Kidney epithelial cell (primary cell): ENCODE results near the gene ZKSCAN2. TPM values are rescaled to one million over a fixed set of nuclear protein-coding genes. Genes with fewer than 3 reads are reported as not detected.

Source experiments
- DNase-seq: peaks from one replicate; pipeline ENCODE4 v3.0.0-alpha.2; 2010; ENCODE audit warnings: low read depth
- H3K27me3 ChIP-seq: 2 replicates; pipeline ENCODE4 v1.6.0; 2011; ENCODE audit warnings: low read length; ENCODE audit not compliant: control insufficient read depth, insufficient read depth
- H3K36me3 ChIP-seq: 2 replicates; pipeline ENCODE4 v1.5.1; 2011; ENCODE audit warnings: low read length; ENCODE audit not compliant: control insufficient read depth, insufficient read depth
- H3K4me3 ChIP-seq: 2 replicates; pipeline ENCODE4 v1.5.1; 2011; ENCODE audit warnings: low read depth, mild to moderate bottlenecking, control low read depth, low read length
- total RNA-seq: library from RNA; depleted of rRNA; stranded (reverse); fragments of >200 nt; gene quantifications from 2 replicates; pipeline ENCODE4 v1.2.3, GENCODE V29; 2015
- TF ChIP-seq, protein P1 (sequence below): IDR thresholded peaks from 2 replicates; pipeline ENCODE4 v1.5.1; 2011; ENCODE audit warnings: mild to moderate bottlenecking, moderate library complexity, low read length, control low read depth, inconsistent platforms; ENCODE audit not compliant: insufficient read depth, poor library complexity, severe bottlenecking

ZKSCAN2 gene
- total RNA-seq, 1 donor from 2014 or later, result 9.0 TPM

DNA sequence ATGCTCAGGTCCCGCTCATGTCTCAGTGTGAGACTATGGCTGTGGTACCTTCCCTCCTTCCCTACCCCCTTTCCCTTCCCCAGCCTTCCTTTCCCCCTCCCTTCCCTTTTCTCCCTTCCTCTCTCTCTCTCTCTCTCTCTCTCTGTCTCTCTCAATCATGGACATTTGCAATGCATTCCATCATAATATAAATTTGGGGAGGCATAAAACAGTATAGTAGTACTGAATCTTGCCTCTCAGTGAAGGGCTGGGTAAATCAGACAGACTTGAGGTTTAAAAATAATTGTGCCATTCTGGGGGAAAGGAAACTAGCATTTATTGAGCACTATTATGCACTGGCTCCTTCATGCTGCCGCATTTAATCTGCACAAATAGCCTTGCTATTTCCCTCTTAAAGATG is 4.3 kb downstream of the ZKSCAN2 start:
- TF ChIP-seq, protein P1, sequence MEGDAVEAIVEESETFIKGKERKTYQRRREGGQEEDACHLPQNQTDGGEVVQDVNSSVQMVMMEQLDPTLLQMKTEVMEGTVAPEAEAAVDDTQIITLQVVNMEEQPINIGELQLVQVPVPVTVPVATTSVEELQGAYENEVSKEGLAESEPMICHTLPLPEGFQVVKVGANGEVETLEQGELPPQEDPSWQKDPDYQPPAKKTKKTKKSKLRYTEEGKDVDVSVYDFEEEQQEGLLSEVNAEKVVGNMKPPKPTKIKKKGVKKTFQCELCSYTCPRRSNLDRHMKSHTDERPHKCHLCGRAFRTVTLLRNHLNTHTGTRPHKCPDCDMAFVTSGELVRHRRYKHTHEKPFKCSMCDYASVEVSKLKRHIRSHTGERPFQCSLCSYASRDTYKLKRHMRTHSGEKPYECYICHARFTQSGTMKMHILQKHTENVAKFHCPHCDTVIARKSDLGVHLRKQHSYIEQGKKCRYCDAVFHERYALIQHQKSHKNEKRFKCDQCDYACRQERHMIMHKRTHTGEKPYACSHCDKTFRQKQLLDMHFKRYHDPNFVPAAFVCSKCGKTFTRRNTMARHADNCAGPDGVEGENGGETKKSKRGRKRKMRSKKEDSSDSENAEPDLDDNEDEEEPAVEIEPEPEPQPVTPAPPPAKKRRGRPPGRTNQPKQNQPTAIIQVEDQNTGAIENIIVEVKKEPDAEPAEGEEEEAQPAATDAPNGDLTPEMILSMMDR, result no peak
- no peak for DNase-seq
- no peak overlapping the region for H3K4me3 ChIP-seq
- peaks cover 1% of the 10 kb centered on the region for H3K36me3 ChIP-seq
- H3K27me3 ChIP-seq, result no peaks in the 10 kb centered on the region

DNA sequence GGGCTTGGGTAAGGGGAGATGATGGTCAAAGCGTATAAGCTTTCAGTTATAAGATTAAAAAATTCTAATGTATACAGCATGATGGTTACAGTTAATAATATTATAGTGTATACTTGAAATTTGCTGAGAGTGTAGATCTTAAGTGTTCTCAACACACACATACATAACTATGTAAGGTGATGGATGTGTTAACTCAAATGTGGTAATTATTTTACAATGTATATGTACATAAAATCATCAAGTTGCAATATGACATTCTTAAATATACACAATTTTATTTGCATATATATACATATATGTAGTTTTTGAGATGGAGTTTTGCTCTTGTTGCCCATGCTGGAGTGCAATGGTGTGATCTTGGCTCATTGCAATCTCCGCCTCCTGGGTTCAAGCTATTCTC is 7.2 kb downstream of the ZKSCAN2 start:
- H3K4me3 ChIP-seq, result no peak overlapping the region
- H3K27me3 ChIP-seq, result no peaks in the 10 kb centered on the region
- no peak for DNase-seq
- TF ChIP-seq, protein P1, result no peak
- H3K36me3 ChIP-seq, result peaks cover 3% of the 10 kb centered on the region

DNA sequence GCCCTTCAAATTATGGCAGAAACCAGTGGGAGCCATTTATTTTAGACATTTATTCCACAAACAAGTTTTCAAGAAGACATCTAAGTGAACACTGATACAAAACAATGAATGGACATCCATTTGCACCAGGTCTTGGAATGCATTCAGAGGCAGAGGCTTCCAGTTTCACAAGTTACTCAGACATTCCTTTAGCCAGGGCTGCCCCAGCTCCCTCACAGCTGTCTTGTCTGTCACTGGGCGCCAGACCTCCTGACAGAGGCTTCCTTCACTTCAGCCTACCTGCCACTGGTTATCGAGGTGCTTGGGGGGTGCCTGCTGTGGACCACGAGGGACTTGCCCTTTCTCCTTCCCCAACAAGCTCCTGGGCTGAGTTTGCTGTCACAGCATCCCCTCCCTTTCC is 21.7 kb downstream of the ZKSCAN2 start:
- TF ChIP-seq, protein P1, result no peak
- no peak overlapping the region for H3K4me3 ChIP-seq
- no peaks in the 10 kb centered on the region for H3K36me3 ChIP-seq
- H3K27me3 ChIP-seq, result no peaks in the 10 kb centered on the region
- no peak for DNase-seq

DNA sequence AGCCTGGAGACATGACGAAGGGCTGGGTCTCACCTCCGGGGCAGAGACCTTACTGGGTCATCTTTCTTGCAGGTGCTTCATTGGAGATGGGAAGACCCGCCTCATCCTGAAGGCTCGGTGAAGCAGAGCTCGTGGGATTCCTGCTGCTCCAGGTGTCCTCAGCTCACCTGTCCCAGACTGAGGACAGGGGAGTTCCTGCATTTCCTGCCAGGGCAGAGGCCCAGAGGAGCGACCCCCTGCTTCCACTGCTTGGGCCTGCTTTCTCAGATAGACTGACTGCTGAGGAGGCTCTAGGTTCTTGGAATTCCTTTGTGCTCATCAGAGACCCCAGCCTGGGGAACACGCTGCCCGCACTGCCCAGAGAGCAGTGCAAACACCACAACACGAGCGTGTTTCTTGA is 29.3 kb downstream of the ZKSCAN2 start:
- Histone ChIP-seq H3K4me3 (no peak overlapping the region), H3K36me3 (no peaks in the 10 kb centered on the region), H3K27me3 (no peaks in the 10 kb centered on the region)
- TF ChIP-seq, protein P1, result no peak
- no peak for DNase-seq

DNA sequence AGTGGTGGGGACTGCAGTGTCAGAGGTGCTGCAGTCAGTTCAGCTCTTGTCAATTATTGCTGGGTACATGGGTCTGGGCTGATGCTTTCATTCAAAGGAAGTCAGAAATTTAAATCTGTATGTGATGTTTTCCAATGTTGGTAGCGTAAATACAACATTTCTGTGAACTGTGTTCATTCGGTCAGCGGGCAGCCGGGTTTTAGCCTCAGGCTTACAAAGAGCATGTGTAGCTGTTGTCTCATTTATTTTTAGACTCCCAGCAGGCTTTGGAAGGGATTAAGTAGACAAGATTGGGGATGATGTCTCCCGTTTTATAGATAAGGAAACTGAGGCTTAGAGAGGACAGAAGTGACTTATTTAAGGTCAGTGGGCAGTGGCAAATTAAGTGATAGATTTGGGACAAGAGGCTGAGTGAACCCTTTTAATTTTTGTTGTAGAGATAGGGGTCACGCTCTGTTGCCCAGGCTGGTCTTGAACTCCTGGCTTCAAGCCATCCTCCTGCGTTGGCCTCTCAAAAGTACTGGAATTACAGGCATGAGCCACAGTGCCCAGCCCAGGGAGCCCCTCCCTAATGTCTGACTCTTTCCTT is 32.8 kb downstream of the ZKSCAN2 start:
- TF ChIP-seq, protein P1, result no peak
- no peak for DNase-seq
- no peaks in the 10 kb centered on the region for H3K27me3 ChIP-seq

DNA sequence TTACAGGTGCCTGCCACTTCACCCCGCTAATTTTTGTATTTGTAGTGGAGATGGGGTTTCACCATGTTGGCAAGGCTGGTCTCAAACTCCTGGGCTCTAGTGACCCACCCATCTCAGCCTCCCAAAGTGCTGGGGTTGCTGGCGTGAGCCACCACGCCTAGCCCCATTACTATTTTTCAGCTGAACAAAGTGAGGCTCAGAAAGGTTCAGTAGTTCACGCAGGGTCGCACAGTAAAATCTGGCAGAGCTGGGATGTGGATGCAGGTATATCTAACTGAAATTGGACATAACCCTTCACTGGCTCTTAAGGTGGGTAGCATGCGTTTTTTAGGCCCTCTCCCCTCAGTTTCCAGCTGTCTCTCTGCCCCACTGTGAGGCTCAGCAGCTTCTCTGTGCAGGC is 33.7 kb downstream of the ZKSCAN2 start:
- TF ChIP-seq, protein P1, result no peak
- Histone ChIP-seq H3K36me3 (no peaks in the 10 kb centered on the region), H3K4me3 (no peak overlapping the region), H3K27me3 (no peaks in the 10 kb centered on the region)
- DNase-seq, result no peak

More for the DNA sequence above, 32.8 kb downstream of the ZKSCAN2 start:
- H3K4me3 ChIP-seq, result no peak overlapping the region
- no peaks in the 10 kb centered on the region for H3K36me3 ChIP-seq
